K562 (cell line): ENCODE results near the gene UBAC2. TPM values are rescaled to one million over a fixed set of nuclear protein-coding genes. Genes with fewer than 3 reads are reported as not detected.

Source experiments
- ATAC-seq: fragments of 200-7000 bp; cut with Tn5 transposase; 3 replicates; pipeline ENCODE4 v1.9.1; 2020; ENCODE audit warnings: moderate library complexity
- BruUV-seq: library from RNA; stranded (reverse); fragments of 400-500 nt; replicated peaks from 2 replicates; lab custom pipeline; 2021; lab: Mats Ljungman, UMichigan
- CTCF ChIA-PET: fragments of 300-600 bp; formaldehyde crosslinking; extraction: SDS; loops from one replicate; lab custom pipeline; 2021; ENCODE audit warnings: low intra/inter-chr PET ratio; lab: Yijun Ruan, JAX
- POLR2A ChIA-PET: fragments of 300-600, 350-650 bp; sonication (Branson Sonifier 250); formaldehyde crosslinking; extraction: SDS; loops from one replicate; lab custom pipeline; 2021; ENCODE audit warnings: antibody characterized with exemption, inconsistent platforms; lab: Yijun Ruan, JAX
- DNase-seq, 4 experiments: peaks; one replicate each; pipeline versions ENCODE4 v3.0.0 to v3.0.0-alpha.2; 2011 to 2018; ENCODE audit warnings: low spot score in 3 of 4, mixed read lengths in 3 of 4; ENCODE audit errors: extremely low read depth in 1 of 4
- FAIRE-seq: peaks from 2 replicates; lab custom pipeline; 2011; peaks lifted over from hg19 to GRCh38; lab: Jason Lieb, UNC
- H2AFZ ChIP-seq: 2 replicates; pipeline ENCODE4 v1.6.0; 2011; ENCODE audit warnings: low read depth, low read length, control low read depth, inconsistent platforms
- H3K27ac ChIP-seq: fragments of 200-600 bp; 3 replicates; pipeline ENCODE4 v1.8.0; 2011; ENCODE audit warnings: low read depth, mild to moderate bottlenecking, control low read depth, inconsistent platforms, low read length, moderate library complexity, mixed read lengths; ENCODE audit errors: extremely low read depth
- H3K27me3 ChIP-seq, 2 experiments: fragments of 300-600 bp in 1 of 2; 2 replicates in 1 of 2; 3 replicates in 1 of 2; pipeline versions ENCODE4 v1.6.0 to v1.8.0; 2011; ENCODE audit warnings: inconsistent platforms in 2 of 2, low read length in 2 of 2, mild to moderate bottlenecking in 1 of 2, mixed read lengths in 1 of 2, moderate library complexity in 1 of 2; ENCODE audit not compliant: control insufficient read depth in 2 of 2, insufficient read depth in 2 of 2
- H3K36me3 ChIP-seq: fragments of 300-600 bp; 3 replicates; pipeline ENCODE4 v1.8.0; 2011; ENCODE audit warnings: mild to moderate bottlenecking, low read length, inconsistent platforms; ENCODE audit not compliant: control insufficient read depth, insufficient read depth
- H3K4me1 ChIP-seq, 2 experiments: fragments of 200-600 bp in 1 of 2; replicated peaks in 1 of 2; 2 replicates in 1 of 2; 3 replicates in 1 of 2; pipeline versions ENCODE4 v1.5.1 to v1.8.0; 2011; ENCODE audit warnings: inconsistent platforms in 2 of 2, low read length in 2 of 2, mild to moderate bottlenecking in 1 of 2, mixed read lengths in 1 of 2, moderate library complexity in 1 of 2; ENCODE audit not compliant: control insufficient read depth in 2 of 2, insufficient read depth in 2 of 2
- H3K4me2 ChIP-seq: 2 replicates; pipeline ENCODE4 v1.6.1; 2011; ENCODE audit warnings: low read length, control low read depth, inconsistent platforms, mixed read lengths; ENCODE audit not compliant: insufficient read depth
- H3K4me3 ChIP-seq: fragments of 200-600 bp; sonication (generic), shearing (Covaris generic); 2 replicates; pipeline ENCODE4 v1.5.1; 2016; ENCODE audit warnings: control low read depth, inconsistent platforms
- H3K79me2 ChIP-seq: fragments of 200-600 bp; 3 replicates; pipeline ENCODE4 v1.8.0; 2011; ENCODE audit warnings: low read length, inconsistent platforms; ENCODE audit not compliant: control insufficient read depth, insufficient read depth
- H3K9ac ChIP-seq, 2 experiments: 2 replicates each; pipeline versions ENCODE4 v1.6.0 to v1.6.1; 2011; ENCODE audit warnings: low read depth in 2 of 2, low read length in 2 of 2, control low read depth in 1 of 2, inconsistent platforms in 1 of 2, mild to moderate bottlenecking in 1 of 2, mixed read lengths in 1 of 2; ENCODE audit not compliant: insufficient read depth in 1 of 2
- H3K9me1 ChIP-seq: one replicate; pipeline ENCODE4 v1.6.0; 2011; ENCODE audit warnings: inconsistent platforms, mild to moderate bottlenecking, low read length, moderate library complexity; ENCODE audit not compliant: control insufficient read depth, insufficient read depth
- H3K9me3 ChIP-seq: replicated peaks from 2 replicates; pipeline ENCODE4 v1.5.1; 2011; ENCODE audit warnings: low read depth, low read length, inconsistent platforms; ENCODE audit not compliant: control insufficient read depth, insufficient read depth
- H4K20me1 ChIP-seq: replicated peaks from 2 replicates; pipeline ENCODE4 v1.6.1; 2011; ENCODE audit warnings: low read length, inconsistent platforms, mixed read lengths; ENCODE audit not compliant: control insufficient read depth, insufficient read depth
- ILK ChIP-seq: fragments of 450-650 bp; IDR thresholded peaks from 2 replicates; pipeline ENCODE4 v1.6.1; 2016; ENCODE audit warnings: missing genetic modification characterization, low read depth, mild to moderate bottlenecking, missing compliant biosample characterization, moderate library complexity, borderline replicate concordance
- ZNF764 ChIP-seq: fragments of 250-450 bp; sonication (Bioruptor Pico); IDR thresholded peaks from 2 replicates; pipeline ENCODE4 v1.4.0; 2020; ENCODE audit warnings: low read depth, mild to moderate bottlenecking, moderate library complexity
- WGBS: fragments of 100-300 bp; shearing (Covaris generic); methylation state at CpG from one replicate; pipeline ENCODE4 v1.1.6; 2016; ENCODE audit warnings: low coverage, mixed read lengths; ENCODE audit not compliant: insufficient coverage; ENCODE audit errors: missing lambda C conversion rate; 5-methylcytosine and 5-hydroxymethylcytosine counted together
- in situ Hi-C: fragments of 300-500 bp; cut with MboI; formaldehyde crosslinking; loops from 4 replicates; pipeline ENCODE4 v1.15.0; 2018; ENCODE audit warnings: inconsistent platforms, mixed read lengths
- intact Hi-C: fragments of 100-400 bp; cut with micrococcal nuclease; formaldehyde crosslinking; loops from 2 replicates; pipeline ENCODE4 v1.14.2; 2022
- polyA plus RNA-seq, 8 experiments: library from polyadenylated mRNA; depleted of rRNA in 4 of 8; stranded (reverse) in 5 of 8; unstranded in 3 of 8; fragments of >200 nt; fragmentation: Nextera tagmentation in 2 of 8; fragmentation: Illumina TruSeq in 1 of 8; extraction: Ambion mirVana in 2 of 8; extraction: Trizol in 1 of 8; gene quantifications; 2 replicates each; pipeline versions ENCODE4 v1.2.1 to v1.2.3, GENCODE V29; 2011 to 2014; ENCODE audit warnings: inconsistent platforms in 1 of 8, missing spikeins in 1 of 8
- total RNA-seq, 7 experiments: library from RNA; depleted of rRNA in 6 of 7; stranded (reverse); fragments of >200 nt in 6 of 7; fragmentation: Illumina TruSeq in 2 of 7; extraction: Trizol in 2 of 7; gene quantifications; 2 replicates each; pipeline versions ENCODE4 v1.2.1 to v1.2.3, GENCODE V29; 2011 to 2021; ENCODE audit warnings: low replicate concordance in 1 of 7
- TF ChIP-seq, protein P1 (sequence below): fragments of 250-450 bp; sonication (Bioruptor Pico); IDR thresholded peaks from 2 replicates; pipeline ENCODE4 v1.4.0; 2020; ENCODE audit warnings: mild to moderate bottlenecking, moderate library complexity, borderline replicate concordance

Gene UBAC2
- total and polyA plus RNA-seq, 9 of the 15 experiments (the other 6 are each of a cell fraction or from before 2014, with no cell fraction given) = 6.0 to 84.1 (median 32.3) TPM

DNA sequence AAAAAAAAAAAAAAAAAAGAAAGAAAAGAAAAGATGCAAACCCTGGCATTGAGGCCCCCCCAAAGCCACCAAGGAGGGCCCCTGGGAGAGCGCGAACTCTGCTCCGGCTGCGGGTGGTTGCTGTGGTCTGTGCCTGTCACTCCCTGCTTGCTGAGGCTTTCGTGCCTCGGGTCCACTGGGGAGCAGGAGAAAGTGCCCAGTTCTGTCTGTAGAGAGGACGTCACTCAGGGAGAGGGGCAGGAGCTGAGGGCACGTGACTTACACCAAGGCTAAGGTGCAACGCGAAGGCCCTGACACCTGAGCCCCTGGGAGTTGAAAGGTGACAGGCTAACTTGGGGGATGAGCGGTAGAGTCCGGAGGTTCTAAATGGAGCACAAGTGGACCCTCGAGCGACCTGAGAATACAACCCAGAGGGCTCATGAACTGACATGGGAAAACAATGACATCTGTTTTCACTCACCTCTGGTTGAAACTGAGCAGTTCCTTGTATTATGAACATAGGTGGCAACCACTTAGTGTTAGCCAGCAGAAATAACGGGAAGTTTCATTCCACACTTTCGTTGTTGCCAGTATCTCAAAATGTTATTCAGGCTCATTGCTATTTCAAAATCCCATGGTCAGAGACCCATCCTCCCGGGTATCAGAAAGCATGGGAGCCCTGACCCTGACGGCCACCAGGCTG, 231.4 kb downstream of the UBAC2 start:
- H3K4me3 ChIP-seq = no peak overlapping the region

More for the DNA sequence above, 231.4 kb downstream of the UBAC2 start:
- no peaks in the 10 kb centered on the region for H3K9me1 ChIP-seq
- H2AFZ ChIP-seq = peak overlapping the region; percentile 33; the same call in 1 of the 2 replicates
- intact Hi-C loops = no loop called here
- no peaks in the 10 kb centered on the region for H3K79me2 ChIP-seq
- in situ Hi-C loops = loop anchor here (10.0 to 25.0 kb wide), 2 partner anchors 257 to 805 kb away; no protein-coding TSS in a partner anchor
- no TSS peak for BruUV-seq
- H3K9me3 ChIP-seq = no peaks in the 10 kb centered on the region; the same call in 1 of the 2 replicates
- FAIRE-seq = no peak
- DNase-seq = no peak
- H4K20me1 ChIP-seq = no peaks in the 10 kb centered on the region
- H3K4me2 ChIP-seq = no peak overlapping the region
- 73% methylated on average over 10 of the region's 18 CpGs for WGBS
- no peak overlapping the region for H3K27ac ChIP-seq
- TF ChIP-seq, protein P1, sequence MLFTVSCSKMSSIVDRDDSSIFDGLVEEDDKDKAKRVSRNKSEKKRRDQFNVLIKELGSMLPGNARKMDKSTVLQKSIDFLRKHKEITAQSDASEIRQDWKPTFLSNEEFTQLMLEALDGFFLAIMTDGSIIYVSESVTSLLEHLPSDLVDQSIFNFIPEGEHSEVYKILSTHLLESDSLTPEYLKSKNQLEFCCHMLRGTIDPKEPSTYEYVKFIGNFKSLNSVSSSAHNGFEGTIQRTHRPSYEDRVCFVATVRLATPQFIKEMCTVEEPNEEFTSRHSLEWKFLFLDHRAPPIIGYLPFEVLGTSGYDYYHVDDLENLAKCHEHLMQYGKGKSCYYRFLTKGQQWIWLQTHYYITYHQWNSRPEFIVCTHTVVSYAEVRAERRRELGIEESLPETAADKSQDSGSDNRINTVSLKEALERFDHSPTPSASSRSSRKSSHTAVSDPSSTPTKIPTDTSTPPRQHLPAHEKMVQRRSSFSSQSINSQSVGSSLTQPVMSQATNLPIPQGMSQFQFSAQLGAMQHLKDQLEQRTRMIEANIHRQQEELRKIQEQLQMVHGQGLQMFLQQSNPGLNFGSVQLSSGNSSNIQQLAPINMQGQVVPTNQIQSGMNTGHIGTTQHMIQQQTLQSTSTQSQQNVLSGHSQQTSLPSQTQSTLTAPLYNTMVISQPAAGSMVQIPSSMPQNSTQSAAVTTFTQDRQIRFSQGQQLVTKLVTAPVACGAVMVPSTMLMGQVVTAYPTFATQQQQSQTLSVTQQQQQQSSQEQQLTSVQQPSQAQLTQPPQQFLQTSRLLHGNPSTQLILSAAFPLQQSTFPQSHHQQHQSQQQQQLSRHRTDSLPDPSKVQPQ (CRISPR knock-in tag) = no peak
- TF ChIP-seq ZNF764 (CRISPR knock-in tag) (no peak), ILK (tag) (no peak)
- peaks cover 24 to 25% of the 10 kb centered on the region in 2 experiments; a peak in 4 of 5 replicates for H3K4me1 ChIP-seq
- no peaks in the 10 kb centered on the region for H3K27me3 ChIP-seq
- ChIA-PET CTCF (no interaction called here), POLR2A (no interaction called here)
- ATAC-seq = no peak
- H3K9ac ChIP-seq = no peak overlapping the region; a peak in 1 of 4 replicates
- H3K36me3 ChIP-seq = no peaks in the 10 kb centered on the region
